Epithelial cell of proximal tubule (primary cell): Measurements from ENCODE around the gene ALDOC. TPM values are rescaled to one million over a fixed set of nuclear protein-coding genes. Genes with fewer than 3 reads are reported as not detected.

ENCODE experiments used
- DNase-seq: peaks from one replicate; pipeline ENCODE4 v3.0.0-alpha.2; 2011; ENCODE audit warnings: low read depth
- H3K4me3 ChIP-seq: 2 replicates; pipeline ENCODE4 v1.5.1; 2011; ENCODE audit warnings: low read depth, mild to moderate bottlenecking, low read length
- CTCF ChIP-seq: conservative IDR thresholded peaks from 2 replicates; pipeline ENCODE4 v1.5.1; 2012; ENCODE audit warnings: low read depth, mild to moderate bottlenecking, low read length
- total RNA-seq: library from RNA; depleted of rRNA; stranded (reverse); fragments of >200 nt; gene quantifications from 2 replicates; pipeline ENCODE4 v1.2.3, GENCODE V29; 2015

Gene ALDOC
- 25.4 and 100.0 TPM in 2 replicates for total RNA-seq

GRCh38 chr17:28576758-28577465, at the start of gene ALDOC:
Gene ALDOC (minus strand): TSS chr17:28576895. CDS start chr17:28575532, 1,363 bp downstream.
- DNase-seq = no peak
- peak within 1 kb of the TSS; percentile 31 for H3K4me3 ChIP-seq
- no peak for TF ChIP-seq CTCF

GRCh38 chr17:28624148-28624547, 47.5 kb upstream of the ALDOC start:
- TF ChIP-seq CTCF = no peak
- H3K4me3 ChIP-seq = no peak overlapping the region
- DNase-seq = no peak

GRCh38 chr17:28623696-28624095, 47.0 kb upstream of the ALDOC start:
- no peak for TF ChIP-seq CTCF
- no peak overlapping the region for H3K4me3 ChIP-seq
- no peak for DNase-seq

GRCh38 chr17:28622186-28622585, 45.5 kb upstream of the ALDOC start:
- DNase-seq = no peak
- TF ChIP-seq CTCF = no peak

GRCh38 chr17:28620010-28620409, 43.3 kb upstream of the ALDOC start:
- TF ChIP-seq CTCF = no peak
- DNase-seq = no peak
- H3K4me3 ChIP-seq = no peak overlapping the region

More at GRCh38 chr17:28622186-28622585, 45.5 kb upstream of the ALDOC start:
- H3K4me3 ChIP-seq = no peak overlapping the region

GRCh38 chr17:28618464-28618863, 41.8 kb upstream of the ALDOC start:
- no peak for DNase-seq
- TF ChIP-seq CTCF = no peak
- H3K4me3 ChIP-seq = no peak overlapping the region

- DNase-seq = no peak
These were observed 39.6 kb upstream of the ALDOC start for GRCh38 chr17:28616281-28616680.

More at GRCh38 chr17:28616281-28616680, 39.6 kb upstream of the ALDOC start:
- H3K4me3 ChIP-seq = no peak overlapping the region
- TF ChIP-seq CTCF = no peak
